Stimulated activated CD4-positive, alpha-beta T cell treated with anti-CD3 and anti-CD28 coated beads, Interleukin-1b, Interleukin-23, amount 100 ng/mL, for 1 hour (primary cell): ENCODE measurements around the gene SMG5.

Experiments used
- DNase-seq, 2 donors: peaks; one replicate each; pipeline ENCODE4 v3.0.0-alpha.2; 2020; ENCODE audit warnings: low read depth in 2 of 2

The SMG5 gene

DNA sequence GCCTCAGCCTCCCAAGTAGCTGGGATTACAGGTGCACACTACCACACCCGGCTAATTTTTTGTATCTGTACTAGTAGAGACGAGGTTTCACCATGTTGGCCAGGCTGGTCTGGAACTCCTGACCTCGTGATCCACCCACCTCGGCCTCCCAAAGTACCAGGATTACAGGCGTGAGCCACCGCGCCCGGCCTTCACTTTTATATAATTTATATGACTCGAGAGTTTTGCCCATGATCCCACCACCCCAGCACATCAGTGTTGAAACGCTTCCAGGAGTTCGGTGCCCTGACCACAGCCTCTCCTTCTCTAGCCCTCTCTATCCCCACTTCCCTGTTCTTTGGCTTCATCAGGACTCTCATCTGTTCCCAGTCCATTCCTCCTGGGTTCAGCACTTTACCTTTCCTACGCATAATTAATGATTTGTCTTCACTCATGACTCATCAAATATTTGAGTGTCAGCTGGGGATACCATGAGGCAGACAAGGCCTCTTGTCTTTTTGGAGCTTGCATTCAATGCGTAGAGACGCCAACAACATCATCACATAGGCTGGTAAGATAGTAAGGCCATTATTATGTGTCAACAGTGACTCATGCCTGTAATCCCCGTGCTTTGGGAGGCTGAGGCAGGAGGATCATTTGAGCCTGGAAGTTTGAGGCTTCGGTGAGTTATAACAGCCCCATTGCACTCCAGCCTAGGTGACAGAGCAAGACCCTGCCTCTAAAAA is 68.4 kb downstream of the SMG5 start:
- no peak for DNase-seq

DNA sequence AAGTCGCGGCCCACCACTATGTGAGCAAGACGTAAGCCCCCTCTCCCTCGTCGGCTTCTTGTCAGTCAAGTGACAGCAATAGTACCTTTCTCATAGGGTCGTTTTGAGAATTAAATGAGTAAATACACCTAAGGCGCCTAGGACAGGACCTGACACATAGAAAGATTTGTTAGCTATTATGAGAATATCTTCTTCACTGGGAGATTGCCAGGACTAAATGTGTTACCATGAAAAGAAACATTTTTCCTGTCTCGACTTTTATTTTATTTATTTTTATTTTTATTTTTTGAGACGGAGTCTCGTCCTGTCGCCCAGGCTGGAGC is 69.0 kb downstream of the SMG5 start:
- no peak for DNase-seq

DNA sequence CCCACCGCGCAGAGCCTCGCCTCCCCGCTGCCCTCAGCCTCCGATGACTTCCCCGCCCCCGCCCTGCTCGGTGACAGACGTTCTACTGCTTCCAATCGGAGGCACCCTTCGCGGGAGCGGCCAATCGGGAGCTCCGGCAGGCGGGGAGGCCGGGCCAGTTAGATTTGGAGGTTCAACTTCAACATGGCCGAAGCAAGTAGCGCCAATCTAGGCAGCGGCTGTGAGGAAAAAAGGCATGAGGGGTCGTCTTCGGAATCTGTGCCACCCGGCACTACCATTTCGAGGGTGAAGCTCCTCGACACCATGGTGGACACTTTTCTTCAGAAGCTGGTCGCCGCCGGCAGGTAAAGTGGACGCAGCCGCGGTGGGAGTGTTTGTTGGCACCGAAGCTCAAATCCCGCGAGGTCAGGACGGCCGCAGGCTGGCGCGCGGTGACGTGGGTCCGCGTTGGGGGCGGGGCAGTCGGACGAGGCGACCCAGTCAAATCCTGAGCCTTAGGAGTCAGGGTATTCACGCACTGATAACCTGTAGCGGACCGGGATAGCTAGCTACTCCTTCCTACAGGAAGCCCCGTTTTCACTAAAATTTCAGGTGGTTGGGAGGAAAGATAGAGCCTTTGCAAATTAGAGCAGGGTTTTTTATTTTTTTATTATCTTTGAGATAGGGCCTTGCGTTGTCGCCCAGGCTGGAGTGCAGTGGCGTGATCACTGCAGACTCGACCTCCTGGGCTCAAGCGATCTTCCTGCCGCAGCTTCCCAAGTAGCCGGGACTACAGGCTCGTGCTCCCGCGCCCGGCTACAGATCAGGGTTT is 69.6 kb downstream of the SMG5 start, which contains the start of gene PMF1:
Gene PMF1 (plus strand): TSS at position 175 of the 811 bp plus-strand sequence. CDS start 9 bp downstream, at position 184.
- peak; percentile 86 to 89 for DNase-seq

DNA sequence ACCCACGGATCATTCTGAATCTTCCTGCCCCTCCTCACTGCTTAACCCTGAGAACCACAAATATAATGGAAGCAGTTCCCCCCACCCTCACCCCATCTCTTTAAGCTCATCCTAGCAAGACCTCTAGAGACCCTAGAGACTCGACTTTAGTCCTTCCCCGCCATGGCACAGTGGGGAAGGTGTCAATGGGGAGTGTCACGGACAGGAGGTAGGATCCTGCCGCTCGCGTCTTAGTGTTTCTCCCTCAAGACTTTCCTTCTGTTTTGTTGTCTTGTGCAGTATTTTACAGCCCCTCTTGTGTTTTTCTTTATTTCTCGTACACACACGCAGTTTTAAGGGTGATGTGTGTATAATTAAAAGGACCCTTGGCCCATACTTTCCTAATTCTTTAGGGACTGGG is 70.5 kb downstream of the SMG5 start:
- DNase-seq = no peak

GRCh38 chr1:156211243-156211642 is 71.4 kb downstream of the SMG5 start:
- DNase-seq = no peak

GRCh38 chr1:156204686-156205085 is 77.9 kb downstream of the SMG5 start:
- DNase-seq = no peak

DNA sequence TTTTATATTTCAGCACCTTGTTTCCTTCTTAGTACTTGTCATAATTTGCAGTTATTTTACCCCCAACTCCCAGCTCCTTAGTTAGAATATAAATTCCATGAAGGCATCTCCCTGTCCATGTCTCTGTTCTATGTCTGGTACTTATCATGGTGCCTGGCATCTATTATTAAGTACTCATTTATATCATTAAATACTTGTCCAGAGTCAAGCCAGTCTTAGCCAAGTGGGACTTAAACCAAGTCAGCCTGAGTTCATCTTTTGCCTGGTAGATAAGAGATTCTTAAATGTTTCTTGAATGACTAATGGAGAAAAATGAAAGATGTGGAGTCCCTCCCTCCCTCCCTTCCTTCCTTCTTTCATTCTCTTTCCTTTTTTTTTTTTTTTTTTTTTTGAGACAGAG is 79.3 kb downstream of the SMG5 start:
- DNase-seq = no peak

DNA sequence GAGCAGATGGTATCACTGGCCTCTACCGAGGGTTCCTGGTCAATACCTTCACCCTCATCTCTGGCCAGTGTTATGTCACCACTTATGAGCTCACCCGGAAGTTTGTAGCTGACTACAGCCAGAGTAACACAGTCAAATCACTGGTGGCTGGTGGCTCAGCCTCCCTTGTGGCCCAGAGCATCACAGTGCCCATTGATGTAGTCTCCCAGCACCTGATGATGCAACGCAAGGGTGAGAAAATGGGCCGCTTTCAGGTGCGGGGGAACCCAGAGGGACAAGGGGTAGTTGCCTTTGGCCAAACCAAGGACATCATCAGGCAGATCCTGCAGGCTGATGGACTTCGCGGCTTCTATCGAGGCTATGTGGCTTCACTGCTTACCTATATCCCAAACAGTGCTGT is 82.6 kb downstream of the SMG5 start:
- DNase-seq = no peak
